Measurements from ENCODE around the gene RASGRP2. TPM values are rescaled to one million over a fixed set of nuclear protein-coding genes. Genes with fewer than 3 reads are reported as not detected.

Gene RASGRP2
- total and polyA plus RNA-seq, 2 donors (not counting 1 experiment from before 2014, with no cell fraction given): 1.2 to 5.2 TPM

DNA sequence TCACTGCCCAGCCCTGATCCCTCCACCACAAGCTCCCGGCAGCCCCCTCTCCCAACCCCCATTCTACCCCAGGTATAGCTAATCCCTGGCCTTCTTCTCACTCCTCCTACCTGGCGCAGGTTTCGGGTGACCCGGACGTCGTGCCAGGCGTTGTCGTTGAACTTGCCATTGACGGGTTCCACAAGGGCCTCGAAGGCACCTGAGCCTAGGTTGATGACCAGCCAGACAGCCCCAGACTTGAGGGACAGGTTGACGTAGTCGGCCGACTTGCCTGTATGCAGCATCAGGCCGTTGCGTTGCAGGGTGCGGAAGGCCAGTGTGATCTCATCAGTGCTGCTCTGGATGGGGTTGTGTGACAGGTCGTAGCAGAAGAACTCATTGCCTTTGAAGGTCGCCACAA, 58.4 kb downstream of the RASGRP2 start:
- H3K4me3 ChIP-seq (replicated peaks in 1 of 4; ENCODE audit: control extremely low read depth in 1 of 4, insufficient read depth in 1 of 4, low read depth in 3 of 4, low read length in 4 of 4): no peak overlapping the region
- H3K79me2 ChIP-seq (ENCODE audit: control insufficient read depth, insufficient read depth, low read length): no peaks in the 10 kb centered on the region
- H4K20me1 ChIP-seq (ENCODE audit: control insufficient read depth, extremely low read depth, insufficient read depth, low read length): no peaks in the 10 kb centered on the region
- no peaks in the 10 kb centered on the region for H3K9me3 ChIP-seq (ENCODE audit: control insufficient read depth, insufficient read depth, low read depth, low read length)
- peaks cover 3% of the 10 kb centered on the region for H3K4me1 ChIP-seq (ENCODE audit: control insufficient read depth, extremely low read depth, insufficient read depth, low read length)
- H3K27me3 ChIP-seq (ENCODE audit: control insufficient read depth, insufficient read depth, low read length): peaks cover 22% of the 10 kb centered on the region
- no peak overlapping the region for H3K27ac ChIP-seq (ENCODE audit: insufficient read depth, low read length)
- H3K36me3 ChIP-seq (ENCODE audit: control insufficient read depth, insufficient read depth, low read length): no peaks in the 10 kb centered on the region
- DNase-seq (ENCODE audit: low read depth in 2 of 2): no peak
- no peak overlapping the region for H2AFZ ChIP-seq (ENCODE audit: low read length)
- no peak overlapping the region for H3K4me2 ChIP-seq (ENCODE audit: extremely low read depth, insufficient read depth, low read length)
- no peak for TF ChIP-seq EZH2 (IDR thresholded peaks at IDR 0.05; ENCODE audit: low read length, missing control alignments)
- TF ChIP-seq, protein P1, sequence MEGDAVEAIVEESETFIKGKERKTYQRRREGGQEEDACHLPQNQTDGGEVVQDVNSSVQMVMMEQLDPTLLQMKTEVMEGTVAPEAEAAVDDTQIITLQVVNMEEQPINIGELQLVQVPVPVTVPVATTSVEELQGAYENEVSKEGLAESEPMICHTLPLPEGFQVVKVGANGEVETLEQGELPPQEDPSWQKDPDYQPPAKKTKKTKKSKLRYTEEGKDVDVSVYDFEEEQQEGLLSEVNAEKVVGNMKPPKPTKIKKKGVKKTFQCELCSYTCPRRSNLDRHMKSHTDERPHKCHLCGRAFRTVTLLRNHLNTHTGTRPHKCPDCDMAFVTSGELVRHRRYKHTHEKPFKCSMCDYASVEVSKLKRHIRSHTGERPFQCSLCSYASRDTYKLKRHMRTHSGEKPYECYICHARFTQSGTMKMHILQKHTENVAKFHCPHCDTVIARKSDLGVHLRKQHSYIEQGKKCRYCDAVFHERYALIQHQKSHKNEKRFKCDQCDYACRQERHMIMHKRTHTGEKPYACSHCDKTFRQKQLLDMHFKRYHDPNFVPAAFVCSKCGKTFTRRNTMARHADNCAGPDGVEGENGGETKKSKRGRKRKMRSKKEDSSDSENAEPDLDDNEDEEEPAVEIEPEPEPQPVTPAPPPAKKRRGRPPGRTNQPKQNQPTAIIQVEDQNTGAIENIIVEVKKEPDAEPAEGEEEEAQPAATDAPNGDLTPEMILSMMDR (conservative IDR thresholded peaks at IDR 0.05 in 1 of 2, IDR thresholded peaks at IDR 0.05 in 1 of 2; ENCODE audit: low read depth in 1 of 2, low read length in 2 of 2): no peak
- no peak overlapping the region for H3K9ac ChIP-seq (ENCODE audit: insufficient read depth, low read length)

- Histone ChIP-seq H3K36me3 (ENCODE audit: control insufficient read depth, insufficient read depth, low read length) (no peaks in the 10 kb centered on the region), H3K4me3 (replicated peaks in 1 of 4; ENCODE audit: control extremely low read depth in 1 of 4, insufficient read depth in 1 of 4, low read depth in 3 of 4, low read length in 4 of 4) (no peak overlapping the region), H3K27ac (ENCODE audit: insufficient read depth, low read length) (no peak overlapping the region), H3K4me1 (ENCODE audit: control insufficient read depth, extremely low read depth, insufficient read depth, low read length) (peaks cover 3% of the 10 kb centered on the region), H3K27me3 (ENCODE audit: control insufficient read depth, insufficient read depth, low read length) (peaks cover 22% of the 10 kb centered on the region), H3K9ac (ENCODE audit: insufficient read depth, low read length) (no peak overlapping the region), H2AFZ (ENCODE audit: low read length) (no peak overlapping the region), H3K4me2 (ENCODE audit: extremely low read depth, insufficient read depth, low read length) (no peak overlapping the region), H4K20me1 (ENCODE audit: control insufficient read depth, extremely low read depth, insufficient read depth, low read length) (no peaks in the 10 kb centered on the region), H3K9me3 (ENCODE audit: control insufficient read depth, insufficient read depth, low read depth, low read length) (no peaks in the 10 kb centered on the region), H3K79me2 (ENCODE audit: control insufficient read depth, insufficient read depth, low read length) (no peaks in the 10 kb centered on the region)
- DNase-seq (ENCODE audit: low read depth in 2 of 2): no peak
- no peak for TF ChIP-seq EZH2 (IDR thresholded peaks at IDR 0.05; ENCODE audit: low read length, missing control alignments)
- TF ChIP-seq, protein P1 (conservative IDR thresholded peaks at IDR 0.05 in 1 of 2, IDR thresholded peaks at IDR 0.05 in 1 of 2; ENCODE audit: low read depth in 1 of 2, low read length in 2 of 2): no peak
Observed at GRCh38 chr11:64684357-64684756, 59.6 kb downstream of the RASGRP2 start.

GRCh38 chr11:64681171-64681570, 62.8 kb downstream of the RASGRP2 start:
- no peak for TF ChIP-seq EZH2 (IDR thresholded peaks at IDR 0.05; ENCODE audit: low read length, missing control alignments)
- TF ChIP-seq, protein P1 (conservative IDR thresholded peaks at IDR 0.05 in 1 of 2, IDR thresholded peaks at IDR 0.05 in 1 of 2; ENCODE audit: low read depth in 1 of 2, low read length in 2 of 2): no peak
- Histone ChIP-seq H3K4me1 (ENCODE audit: control insufficient read depth, extremely low read depth, insufficient read depth, low read length) (peaks cover 2% of the 10 kb centered on the region), H3K4me2 (ENCODE audit: extremely low read depth, insufficient read depth, low read length) (no peak overlapping the region), H3K36me3 (ENCODE audit: control insufficient read depth, insufficient read depth, low read length) (no peaks in the 10 kb centered on the region), H3K27me3 (ENCODE audit: control insufficient read depth, insufficient read depth, low read length) (peaks cover 26% of the 10 kb centered on the region), H3K27ac (ENCODE audit: insufficient read depth, low read length) (no peak overlapping the region), H3K79me2 (ENCODE audit: control insufficient read depth, insufficient read depth, low read length) (no peaks in the 10 kb centered on the region), H3K9ac (ENCODE audit: insufficient read depth, low read length) (no peak overlapping the region), H2AFZ (ENCODE audit: low read length) (no peak overlapping the region), H4K20me1 (ENCODE audit: control insufficient read depth, extremely low read depth, insufficient read depth, low read length) (no peaks in the 10 kb centered on the region), H3K9me3 (ENCODE audit: control insufficient read depth, insufficient read depth, low read depth, low read length) (no peaks in the 10 kb centered on the region), H3K4me3 (replicated peaks in 1 of 4; ENCODE audit: control extremely low read depth in 1 of 4, insufficient read depth in 1 of 4, low read depth in 3 of 4, low read length in 4 of 4) (no peak overlapping the region)
- DNase-seq (ENCODE audit: low read depth in 2 of 2): no peak
